Panc1 (cell line): ENCODE results near the gene ATP2A3. TPM values are rescaled to one million over a fixed set of nuclear protein-coding genes. Genes with fewer than 3 reads are reported as not detected.

Source experiments
- ATAC-seq: fragments of 200-7000 bp; cut with Tn5 transposase; 2 replicates; pipeline ENCODE4 v1.9.1; 2020; ENCODE audit warnings: mild to moderate bottlenecking, moderate library complexity
- BruUV-seq: library from RNA; stranded (reverse); fragments of 400-500 nt; replicated peaks from 2 replicates; lab custom pipeline; 2021; lab: Mats Ljungman, UMichigan
- CTCF ChIA-PET: fragments of 300-600 bp; sonication (Branson Sonifier 250); formaldehyde crosslinking; loops from one replicate; lab custom pipeline; 2022; ENCODE audit warnings: antibody characterized with exemption; lab: Charles Lee
- POLR2A ChIA-PET: fragments of 300-600 bp; sonication (Branson Sonifier 250); formaldehyde crosslinking; loops from one replicate; lab custom pipeline; 2022; ENCODE audit warnings: antibody characterized with exemption; lab: Charles Lee
- DNase-seq: peaks from one replicate; pipeline ENCODE4 v3.0.0-alpha.2; 2010; ENCODE audit warnings: low read depth, low spot score
- H3K27ac ChIP-seq: 2 replicates; pipeline ENCODE4 v1.5.1; 2011; ENCODE audit warnings: mild to moderate bottlenecking, low read length, inconsistent platforms
- H3K27me3 ChIP-seq: fragments of 200-500 bp; sonication (Bioruptor generic); 2 replicates; pipeline ENCODE4 v1.6.0; 2014; ENCODE audit warnings: low read length, inconsistent platforms; ENCODE audit not compliant: control insufficient read depth, insufficient read depth
- H3K36me3 ChIP-seq: fragments of 200-500 bp; sonication (Bioruptor generic); 2 replicates; pipeline ENCODE4 v1.5.1; 2014; ENCODE audit warnings: inconsistent platforms, mild to moderate bottlenecking, low read length, moderate library complexity; ENCODE audit not compliant: control insufficient read depth, insufficient read depth
- H3K4me1 ChIP-seq: 2 replicates; pipeline ENCODE4 v1.5.1; 2011; ENCODE audit warnings: inconsistent platforms, mild to moderate bottlenecking, low read length, moderate library complexity; ENCODE audit not compliant: control insufficient read depth, insufficient read depth
- H3K4me3 ChIP-seq, 2 experiments: 2 replicates each; pipeline ENCODE4 v1.5.1; 2011 to 2012; ENCODE audit warnings: low read depth in 2 of 2, low read length in 2 of 2, mild to moderate bottlenecking in 2 of 2, inconsistent platforms in 1 of 2, moderate library complexity in 1 of 2
- H3K9me3 ChIP-seq: fragments of 200-500 bp; sonication (Bioruptor generic); 2 replicates; pipeline ENCODE4 v1.5.1; 2014; ENCODE audit warnings: low read depth, mild to moderate bottlenecking, inconsistent platforms, low read length, moderate library complexity; ENCODE audit not compliant: control insufficient read depth, insufficient read depth
- POLR2AphosphoS5 ChIP-seq: IDR thresholded peaks from 2 replicates; pipeline ENCODE4 v1.6.1; 2012; ENCODE audit warnings: mild to moderate bottlenecking, low read depth, low read length, moderate library complexity
- REST ChIP-seq, 2 experiments: IDR thresholded peaks; 2 replicates each; pipeline ENCODE4 v1.6.1; 2011 to 2012; ENCODE audit warnings: low read depth in 2 of 2, control low read depth in 1 of 2, low read length in 1 of 2, mild to moderate bottlenecking in 1 of 2, moderate library complexity in 1 of 2; ENCODE audit not compliant: insufficient read depth in 1 of 2
- SIN3A ChIP-seq: IDR thresholded peaks from 2 replicates; pipeline ENCODE4 v1.6.1; 2012; ENCODE audit warnings: low read depth, mild to moderate bottlenecking, low read length, moderate library complexity, borderline replicate concordance; ENCODE audit not compliant: insufficient read depth
- TCF7L2 ChIP-seq: IDR thresholded peaks from 2 replicates; pipeline ENCODE4 v1.6.1; 2011; ENCODE audit warnings: mild to moderate bottlenecking, low read depth, low read length, inconsistent platforms
- in situ Hi-C: cut with HindIII; loops from 2 replicates; pipeline ENCODE4 v1.10.0; 2016; ENCODE audit warnings: low sequenced_read_pairs, low pct_unique_long_range_greater_than_20kb
- intact Hi-C: fragments of 100-400 bp; cut with micrococcal nuclease; formaldehyde crosslinking; loops from one replicate; pipeline ENCODE4 v1.10.0; 2022; ENCODE audit not compliant: unreplicated experiment
- total RNA-seq: library from RNA; stranded (reverse); gene quantifications from one replicate; pipeline ENCODE4 v1.2.1, GENCODE V29; 2021; ENCODE audit not compliant: unreplicated experiment
- TF ChIP-seq, protein P1 (sequence below): fragments of 450-650 bp; IDR thresholded peaks from 2 replicates; pipeline ENCODE4 v1.5.1; 2017; ENCODE audit warnings: mild to moderate bottlenecking

ATP2A3 gene
- total RNA-seq, 1 experiment from 2014 or later: 29.7 TPM

DNA sequence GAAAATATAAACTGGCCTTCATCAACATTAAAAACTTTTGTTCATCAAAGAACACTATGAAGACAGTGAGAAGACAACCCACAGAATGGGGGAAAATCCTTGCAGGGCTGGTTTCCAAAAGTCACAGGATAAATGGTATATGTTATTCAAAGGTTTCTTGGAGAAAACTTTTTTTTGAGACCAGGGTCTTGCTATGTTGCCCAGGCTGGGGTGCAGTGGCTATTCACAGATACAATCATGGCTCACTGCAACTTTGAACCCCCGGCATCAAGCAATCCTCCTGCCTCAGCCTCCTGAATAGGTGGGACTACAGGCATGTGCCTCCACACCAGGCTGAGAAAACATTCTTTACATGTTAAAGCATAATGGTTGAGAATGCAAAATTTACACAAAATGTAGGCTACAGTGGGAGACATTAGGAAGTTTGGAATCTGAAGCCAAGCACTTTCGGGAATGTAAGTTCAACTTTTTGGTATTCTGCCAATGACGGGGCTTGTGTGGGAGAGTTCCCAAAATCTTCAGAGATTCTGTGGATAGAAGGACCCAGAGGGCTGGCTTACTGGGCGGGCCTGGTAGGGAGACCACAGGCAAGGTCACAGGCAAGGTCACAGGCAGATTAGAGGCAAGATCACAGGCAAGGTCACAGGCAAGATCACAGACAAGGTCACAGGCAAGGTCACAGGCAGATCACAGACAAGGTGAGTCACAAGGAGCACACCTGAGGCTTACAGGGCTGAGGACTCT, 24.2 kb upstream of the ATP2A3 start:
- TF ChIP-seq, protein P1, sequence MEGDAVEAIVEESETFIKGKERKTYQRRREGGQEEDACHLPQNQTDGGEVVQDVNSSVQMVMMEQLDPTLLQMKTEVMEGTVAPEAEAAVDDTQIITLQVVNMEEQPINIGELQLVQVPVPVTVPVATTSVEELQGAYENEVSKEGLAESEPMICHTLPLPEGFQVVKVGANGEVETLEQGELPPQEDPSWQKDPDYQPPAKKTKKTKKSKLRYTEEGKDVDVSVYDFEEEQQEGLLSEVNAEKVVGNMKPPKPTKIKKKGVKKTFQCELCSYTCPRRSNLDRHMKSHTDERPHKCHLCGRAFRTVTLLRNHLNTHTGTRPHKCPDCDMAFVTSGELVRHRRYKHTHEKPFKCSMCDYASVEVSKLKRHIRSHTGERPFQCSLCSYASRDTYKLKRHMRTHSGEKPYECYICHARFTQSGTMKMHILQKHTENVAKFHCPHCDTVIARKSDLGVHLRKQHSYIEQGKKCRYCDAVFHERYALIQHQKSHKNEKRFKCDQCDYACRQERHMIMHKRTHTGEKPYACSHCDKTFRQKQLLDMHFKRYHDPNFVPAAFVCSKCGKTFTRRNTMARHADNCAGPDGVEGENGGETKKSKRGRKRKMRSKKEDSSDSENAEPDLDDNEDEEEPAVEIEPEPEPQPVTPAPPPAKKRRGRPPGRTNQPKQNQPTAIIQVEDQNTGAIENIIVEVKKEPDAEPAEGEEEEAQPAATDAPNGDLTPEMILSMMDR: no peak
- no peak for TF ChIP-seq SIN3A
- no peak for TF ChIP-seq POLR2AphosphoS5
- no peak for TF ChIP-seq TCF7L2
- no peak for TF ChIP-seq REST (IDR thresholded peaks at IDR 0.05; ENCODE audit: insufficient read depth in 1 of 2, low read depth in 2 of 2, low read length in 1 of 2)
- ChIA-PET POLR2A (interaction anchor here (0.5 kb wide), 1 partner anchor 1444 kb away, joined by 4 read pairs; no protein-coding TSS in a partner anchor), CTCF (no interaction called here)
- ATAC-seq (no peak), DNase-seq (no peak)
- Histone ChIP-seq H3K27me3 (no peaks in the 10 kb centered on the region), H3K4me3 (no peak overlapping the region), H3K4me1 (no peaks in the 10 kb centered on the region), H3K27ac (no peak overlapping the region), H3K9me3 (no peaks in the 10 kb centered on the region), H3K36me3 (no peaks in the 10 kb centered on the region)
- intact Hi-C loops: no loop called here
- no TSS peak for BruUV-seq
- in situ Hi-C loops: no loop called here

DNA sequence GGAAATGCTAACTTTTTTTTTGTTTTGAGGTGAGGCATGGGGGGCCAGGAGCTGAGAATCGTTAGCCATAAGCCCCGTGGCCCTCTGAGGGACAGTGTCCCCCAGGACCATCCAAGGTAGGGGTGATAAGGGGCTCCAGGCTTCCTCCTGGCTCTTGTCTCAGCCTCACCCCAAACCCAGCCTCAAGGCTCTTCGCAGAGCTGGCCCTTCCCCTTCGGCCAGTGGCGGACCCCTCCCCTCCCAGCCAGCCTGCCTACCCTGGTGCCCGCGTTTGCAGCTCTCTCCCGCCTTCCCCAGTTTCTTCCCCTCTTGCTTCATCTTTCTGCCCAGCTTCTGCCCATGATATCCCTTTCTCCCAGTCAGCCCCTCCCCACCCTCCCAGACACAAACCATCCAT, 22.7 kb upstream of the ATP2A3 start:
- Histone ChIP-seq H3K9me3 (no peaks in the 10 kb centered on the region), H3K27ac (no peak overlapping the region), H3K27me3 (no peaks in the 10 kb centered on the region), H3K36me3 (no peaks in the 10 kb centered on the region), H3K4me1 (no peaks in the 10 kb centered on the region), H3K4me3 (no peak overlapping the region)
- intact Hi-C loops (no loop called here), in situ Hi-C loops (no loop called here)
- DNase-seq (no peak), ATAC-seq (no peak)
- BruUV-seq: no TSS peak
- TF ChIP-seq TCF7L2 (no peak), REST (IDR thresholded peaks at IDR 0.05; ENCODE audit: insufficient read depth in 1 of 2, low read depth in 2 of 2, low read length in 1 of 2) (no peak), POLR2AphosphoS5 (no peak), SIN3A (no peak)
- TF ChIP-seq, protein P1: no peak
- POLR2A ChIA-PET: no interaction called here
- CTCF ChIA-PET: no interaction called here
